Choroid plexus epithelial cell (primary cell): ENCODE data around the gene ONECUT1.

Experiments
- DNase-seq: peaks from one replicate; pipeline ENCODE4 v3.0.0-alpha.2; 2010; ENCODE audit warnings: low read depth
- H3K4me3 ChIP-seq: 2 replicates; pipeline ENCODE4 v1.5.1; 2011; ENCODE audit warnings: low read depth, mild to moderate bottlenecking, control low read depth, low read length, moderate library complexity
- CTCF ChIP-seq: conservative IDR thresholded peaks from 2 replicates; pipeline ENCODE4 v1.5.1; 2011; ENCODE audit warnings: low read depth, mild to moderate bottlenecking, control low read depth, inconsistent platforms, low read length, moderate library complexity

Gene ONECUT1

DNA sequence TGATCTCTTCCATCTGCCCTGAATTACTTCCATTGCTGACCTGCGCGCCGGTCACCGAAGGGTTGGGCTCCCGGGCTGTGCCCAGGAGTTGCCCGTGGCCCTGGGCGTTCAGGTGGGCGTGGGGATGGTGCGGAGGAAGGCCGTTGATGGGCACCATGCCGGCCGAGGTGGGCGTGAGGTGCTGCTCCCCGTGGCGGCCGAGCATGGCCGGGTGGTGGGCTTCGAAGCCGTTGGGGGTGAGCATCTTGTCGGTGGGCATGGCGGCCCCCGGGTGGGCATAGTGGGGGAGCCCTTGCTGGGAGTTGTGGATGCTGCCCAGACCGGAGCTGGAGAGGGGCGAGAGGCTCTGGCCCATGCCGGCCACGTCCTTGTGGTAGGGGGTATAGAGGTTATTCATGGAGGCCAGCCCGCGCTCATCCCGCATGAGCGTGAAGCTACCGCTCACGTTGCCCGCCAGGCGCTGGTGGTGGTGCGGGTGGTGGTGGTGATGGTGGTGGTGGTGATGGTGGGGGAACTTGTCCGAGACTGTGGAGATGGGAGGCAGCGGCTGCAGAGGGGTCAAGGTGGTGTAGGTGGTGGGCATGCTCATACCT lies 1.0 kb downstream of the ONECUT1 start:
- no peak for DNase-seq
- no peak overlapping the region for H3K4me3 ChIP-seq
- no peak for TF ChIP-seq CTCF

DNA sequence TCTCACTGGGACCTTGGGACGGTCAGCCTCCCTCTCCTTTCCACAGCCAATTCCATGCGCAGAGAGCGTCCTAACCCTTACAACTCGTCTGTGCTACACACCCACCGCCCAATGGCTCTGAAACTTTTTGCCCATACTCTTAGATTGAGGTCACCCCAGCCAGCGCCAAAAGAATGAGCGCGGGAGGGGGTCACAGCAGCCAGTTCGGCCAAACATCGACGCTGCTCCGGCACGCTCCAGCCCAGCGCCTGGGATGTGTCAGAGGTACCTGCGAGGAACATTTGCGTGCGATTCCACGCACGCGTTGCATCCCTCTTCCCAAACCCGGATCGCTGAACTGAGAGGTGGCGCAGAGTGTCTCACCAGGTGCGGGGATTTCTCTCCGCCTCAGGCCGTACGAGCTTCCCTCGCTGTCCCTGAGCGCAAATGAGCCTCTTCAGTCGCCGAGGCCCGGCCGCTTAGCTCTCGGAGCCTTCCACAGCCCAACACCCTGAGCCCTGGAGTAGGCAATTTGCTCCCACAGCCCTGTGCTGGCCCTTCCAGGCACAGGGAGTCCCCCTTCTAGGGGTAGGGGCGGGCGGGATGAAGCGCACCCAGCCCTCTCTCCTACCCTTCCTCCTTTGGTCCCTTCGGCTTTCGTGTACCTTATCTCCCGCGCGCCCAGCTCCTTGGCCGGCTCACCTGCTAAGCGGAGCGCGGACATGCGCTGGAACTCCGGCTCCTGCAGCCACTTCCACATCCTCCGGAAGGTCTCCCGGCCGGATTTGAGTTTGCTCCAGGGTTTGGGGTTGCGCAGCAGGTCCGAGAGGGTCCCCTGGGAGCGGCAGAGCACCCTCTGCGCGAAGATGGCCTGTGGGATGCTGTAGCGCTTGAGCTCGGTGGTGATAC lies 1.8 kb downstream of the ONECUT1 start:
- no peak for TF ChIP-seq CTCF
- H3K4me3 ChIP-seq = no peak overlapping the region
- DNase-seq = no peak

- no peak overlapping the region for H3K4me3 ChIP-seq
- DNase-seq = no peak
- no peak for TF ChIP-seq CTCF
These were observed 2.5 kb downstream of the ONECUT1 start for GRCh38 chr15:52787549-52788098.

DNA sequence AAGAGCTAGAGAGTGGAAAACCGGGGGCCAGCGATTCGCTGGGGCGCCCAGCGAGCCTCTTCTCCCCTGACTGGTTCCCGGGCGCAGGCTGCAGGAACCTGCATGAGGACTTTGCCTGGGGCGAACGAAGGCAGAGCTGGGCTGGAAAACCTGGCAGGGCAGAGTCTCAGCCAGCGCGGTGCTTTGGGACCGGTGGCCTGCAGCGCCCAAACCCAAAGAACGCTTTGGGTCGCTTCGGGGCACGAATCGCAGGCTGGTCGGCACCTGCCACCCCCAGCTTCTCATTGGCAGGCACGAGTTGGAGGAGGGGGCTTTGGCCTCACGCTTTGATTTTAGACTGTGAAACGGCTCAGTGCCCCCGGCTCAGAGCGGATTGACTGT lies 3.0 kb downstream of the ONECUT1 start:
- H3K4me3 ChIP-seq = no peak overlapping the region
- TF ChIP-seq CTCF = no peak
- DNase-seq = no peak

- no peak overlapping the region for H3K4me3 ChIP-seq
- TF ChIP-seq CTCF = no peak
- no peak for DNase-seq
These were observed 3.6 kb downstream of the ONECUT1 start for GRCh38 chr15:52786436-52787122.

DNA sequence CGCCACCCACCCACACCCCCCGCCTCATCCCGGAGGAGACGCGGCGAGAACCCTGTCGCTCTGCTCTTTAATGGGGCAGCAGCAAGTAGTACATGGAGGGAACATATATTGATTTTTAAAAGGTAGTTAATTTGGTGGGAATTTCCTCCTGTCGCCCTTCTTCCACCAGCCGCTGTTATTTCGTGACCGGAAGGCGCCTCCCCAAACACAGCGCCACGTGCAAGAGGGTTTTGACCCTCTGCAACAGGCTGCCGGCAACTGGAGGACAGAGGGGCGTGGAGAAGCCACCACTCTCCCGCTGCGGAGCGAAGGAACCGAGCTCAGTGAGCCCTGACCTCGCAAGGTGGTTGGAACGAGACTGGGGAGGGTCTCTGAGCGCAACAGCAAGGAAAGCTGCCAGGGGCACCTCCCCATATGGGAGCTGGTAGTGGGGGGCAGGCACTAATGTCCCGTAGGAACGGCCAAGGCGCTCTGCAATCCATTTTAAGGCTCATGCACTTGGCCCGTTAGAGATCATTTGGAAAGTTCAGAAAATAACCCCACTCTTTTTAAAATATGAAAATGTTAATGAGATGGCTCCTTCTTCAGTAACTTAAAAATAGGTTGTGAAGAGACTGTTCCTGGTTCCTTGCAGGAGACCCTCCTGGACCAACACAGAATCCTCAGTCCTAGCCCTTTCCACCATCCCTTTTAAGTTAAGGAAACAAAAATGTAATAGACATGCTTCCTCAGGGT lies 4.3 kb downstream of the ONECUT1 start:
- H3K4me3 ChIP-seq = no peak overlapping the region
- DNase-seq = no peak
- TF ChIP-seq CTCF = no peak
